Stomach (tissue), 9 donors: ENCODE data around the gene GLUD1. TPM values are rescaled to one million over a fixed set of nuclear protein-coding genes. Genes with fewer than 3 reads are reported as not detected.

Experiments
- DNase-seq, 2 donors: peaks; one replicate each; pipeline versions ENCODE4 v3.0.0 to v3.0.0-alpha.2; 2013 to 2019
- H3K27ac ChIP-seq, 5 donors: fragments of 200-600 bp in 4 of 5; sonication (generic) in 4 of 5; one replicate each; pipeline ENCODE4 v1.5.1; 2013 to 2019; ENCODE audit warnings: mild to moderate bottlenecking in 1 of 5, moderate library complexity in 1 of 5
- H3K27me3 ChIP-seq, 3 donors: fragments of 200-600 bp; sonication (generic); one replicate each; pipeline ENCODE4 v1.5.1; 2017 to 2019; ENCODE audit warnings: mixed run types in 1 of 3
- H3K36me3 ChIP-seq, 4 donors: fragments of 200-600 bp; sonication (generic); 1 replicate in 3 of 4; 2 replicates in 1 of 4; pipeline ENCODE4 v1.5.1; 2016 to 2019
- H3K4me1 ChIP-seq, 4 donors: fragments of 200-600 bp; sonication (generic); one replicate each; pipeline ENCODE4 v1.5.1; 2016 to 2019
- H3K4me3 ChIP-seq, 4 donors: fragments of 200-600 bp; sonication (generic) in 3 of 4; one replicate each; pipeline ENCODE4 v1.5.1; 2016 to 2019; ENCODE audit warnings: mild to moderate bottlenecking in 1 of 4
- H3K9me3 ChIP-seq, 4 donors: fragments of 200-600 bp; sonication (generic); one replicate each; pipeline ENCODE4 v1.5.1; 2016 to 2019
- EP300 ChIP-seq: sonication (generic); formaldehyde crosslinking; IDR thresholded peaks from one replicate; pipeline ENCODE4 v1.6.1; 2017; ENCODE audit warnings: antibody characterized with exemption
- POLR2A ChIP-seq, 4 donors: fragments of 450-650 bp; IDR thresholded peaks; one replicate each; pipeline ENCODE4 v1.6.1; 2016; ENCODE audit warnings: antibody characterized with exemption in 4 of 4, control low read depth in 2 of 4, mild to moderate bottlenecking in 1 of 4, moderate library complexity in 1 of 4
- POLR2AphosphoS5 ChIP-seq, 3 donors: sonication (generic); formaldehyde crosslinking; IDR thresholded peaks; one replicate each; pipeline ENCODE4 v1.6.1; 2016; ENCODE audit warnings: antibody characterized with exemption in 3 of 3
- WGBS, 5 donors: extraction: QIAGEN DNeasy Blood & Tissue Kit in 3 of 5; methylation state at CpG; one replicate each; pipeline versions ENCODE4 v1.1.5 to v1.1.7; 2013 to 2018; 5-methylcytosine and 5-hydroxymethylcytosine counted together
- intact Hi-C: fragments of 100-400 bp; cut with DNase I; formaldehyde crosslinking; loops from one replicate; pipeline ENCODE4 v1.15.1; 2023; ENCODE audit warnings: low total_unique reads
- polyA plus RNA-seq, 3 donors: library from polyadenylated mRNA; stranded (reverse); fragments of 200-250 nt; gene quantifications; one replicate each; pipeline ENCODE4 v1.2.3, GENCODE V29; 2013
- total RNA-seq, 5 donors: library from RNA; depleted of rRNA; stranded (reverse); fragments of >200 nt; gene quantifications; one replicate each; pipeline versions ENCODE4 v1.1.0 to v1.2.3, GENCODE V29; 2014 to 2016
- TF ChIP-seq, protein P1 (sequence below), 7 experiments: fragments of 450-650 bp in 4 of 7; fragments of 200-600 bp in 3 of 7; sonication (generic) in 3 of 7; IDR thresholded peaks; one replicate each; pipeline ENCODE4 v1.5.1; 2016 to 2019; ENCODE audit warnings: antibody characterized with exemption in 7 of 7, control low read depth in 2 of 7, mild to moderate bottlenecking in 1 of 7
- donor health status: healthy with polysubstance abuse.
- donor health status: Bipolar disorder and iron deficiency.
- donor health status: healthy.

GLUD1 gene
- total and polyA plus RNA-seq, 8 donors = 50.6 to 260 (median 66.2) TPM

DNA sequence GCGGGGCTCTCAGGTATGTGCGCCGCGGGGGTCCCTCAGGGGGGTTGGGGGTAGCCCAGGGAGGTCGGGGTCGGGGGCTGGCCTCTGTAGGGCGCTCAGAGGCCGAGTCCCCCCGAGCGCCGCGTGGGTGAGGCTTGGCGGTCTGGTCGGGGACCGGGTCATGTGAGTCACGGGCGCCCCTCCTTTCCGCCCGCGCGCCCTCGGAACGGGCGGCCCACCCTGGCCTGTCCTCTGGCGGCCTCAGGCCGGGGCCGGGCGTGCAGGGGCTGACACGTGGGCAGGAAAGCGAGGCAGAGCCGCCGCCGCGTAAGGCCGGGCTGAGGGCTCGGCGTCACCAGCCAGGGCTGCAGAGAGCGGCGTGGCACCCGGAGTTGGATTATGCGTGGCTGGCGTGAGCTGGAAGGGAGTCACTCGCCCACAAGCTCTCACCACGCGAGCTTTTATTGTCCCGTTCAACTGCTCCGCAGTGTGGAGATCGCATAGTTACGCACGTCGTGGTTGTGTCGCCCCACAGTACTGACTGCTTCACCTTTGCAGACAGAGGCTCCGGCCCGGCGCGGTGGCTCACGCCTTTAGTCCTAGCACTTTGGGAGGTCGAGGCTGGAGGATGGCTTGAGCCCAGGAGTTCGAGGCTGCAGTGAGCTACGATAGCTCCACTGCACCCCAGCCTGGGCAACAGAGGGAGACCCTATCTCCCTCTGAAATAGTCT is 748 bp upstream of the GLUD1 start:
- intact Hi-C loops = no loop called here
- peak; percentile 77 to 93 for DNase-seq
- Histone ChIP-seq H3K27ac (peak overlapping the region; percentile 90 to 100 (median 96)), H3K27me3 (no peaks in the 10 kb centered on the region), H3K4me1 (peaks cover 25 to 54% (median 42%) of the 10 kb centered on the region in 4 donors), H3K4me3 (peak overlapping the region; percentile 59 to 86 (median 72)), H3K9me3 (no peaks in the 10 kb centered on the region), H3K36me3 (peaks cover 0 to 22% (median 19%) of the 10 kb centered on the region in 4 donors)
- TF ChIP-seq, protein P1, sequence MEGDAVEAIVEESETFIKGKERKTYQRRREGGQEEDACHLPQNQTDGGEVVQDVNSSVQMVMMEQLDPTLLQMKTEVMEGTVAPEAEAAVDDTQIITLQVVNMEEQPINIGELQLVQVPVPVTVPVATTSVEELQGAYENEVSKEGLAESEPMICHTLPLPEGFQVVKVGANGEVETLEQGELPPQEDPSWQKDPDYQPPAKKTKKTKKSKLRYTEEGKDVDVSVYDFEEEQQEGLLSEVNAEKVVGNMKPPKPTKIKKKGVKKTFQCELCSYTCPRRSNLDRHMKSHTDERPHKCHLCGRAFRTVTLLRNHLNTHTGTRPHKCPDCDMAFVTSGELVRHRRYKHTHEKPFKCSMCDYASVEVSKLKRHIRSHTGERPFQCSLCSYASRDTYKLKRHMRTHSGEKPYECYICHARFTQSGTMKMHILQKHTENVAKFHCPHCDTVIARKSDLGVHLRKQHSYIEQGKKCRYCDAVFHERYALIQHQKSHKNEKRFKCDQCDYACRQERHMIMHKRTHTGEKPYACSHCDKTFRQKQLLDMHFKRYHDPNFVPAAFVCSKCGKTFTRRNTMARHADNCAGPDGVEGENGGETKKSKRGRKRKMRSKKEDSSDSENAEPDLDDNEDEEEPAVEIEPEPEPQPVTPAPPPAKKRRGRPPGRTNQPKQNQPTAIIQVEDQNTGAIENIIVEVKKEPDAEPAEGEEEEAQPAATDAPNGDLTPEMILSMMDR (IDR thresholded peaks at IDR 0.05) = no peak
- TF ChIP-seq EP300 = no peak
- TF ChIP-seq POLR2A (IDR thresholded peaks at IDR 0.05) = no peak
- peak; percentile 36 to 88 (median 71) for TF ChIP-seq POLR2AphosphoS5 (IDR thresholded peaks at IDR 0.05)
- 0 to 1% (median 1%) methylated on average over 21 to 60 of the region's 60 CpGs for WGBS, 5 donors

GRCh38 chr10:87093632-87094372 is 841 bp downstream of the GLUD1 start:
- TF ChIP-seq, protein P1 (IDR thresholded peaks at IDR 0.05) = no peak
- TF ChIP-seq POLR2AphosphoS5 (IDR thresholded peaks at IDR 0.05) (no peak), EP300 (no peak), POLR2A (IDR thresholded peaks at IDR 0.05) (no peak)
- Histone ChIP-seq H3K9me3 (no peaks in the 10 kb centered on the region), H3K27ac (peak overlapping the region; percentile 90 to 100 (median 98)), H3K4me3 (peak overlapping the region; percentile 59 to 86 (median 72)), H3K4me1 (peaks cover 37 to 69% (median 52%) of the 10 kb centered on the region in 4 donors), H3K36me3 (peaks cover 0 to 20% (median 11%) of the 10 kb centered on the region in 4 donors), H3K27me3 (no peaks in the 10 kb centered on the region)
- 1 to 2% (median 1%) methylated on average over 22 to 39 of the region's 39 CpGs for WGBS, 5 donors
- intact Hi-C loops = no loop called here
- DNase-seq = peak; percentile 63 to 85

DNA sequence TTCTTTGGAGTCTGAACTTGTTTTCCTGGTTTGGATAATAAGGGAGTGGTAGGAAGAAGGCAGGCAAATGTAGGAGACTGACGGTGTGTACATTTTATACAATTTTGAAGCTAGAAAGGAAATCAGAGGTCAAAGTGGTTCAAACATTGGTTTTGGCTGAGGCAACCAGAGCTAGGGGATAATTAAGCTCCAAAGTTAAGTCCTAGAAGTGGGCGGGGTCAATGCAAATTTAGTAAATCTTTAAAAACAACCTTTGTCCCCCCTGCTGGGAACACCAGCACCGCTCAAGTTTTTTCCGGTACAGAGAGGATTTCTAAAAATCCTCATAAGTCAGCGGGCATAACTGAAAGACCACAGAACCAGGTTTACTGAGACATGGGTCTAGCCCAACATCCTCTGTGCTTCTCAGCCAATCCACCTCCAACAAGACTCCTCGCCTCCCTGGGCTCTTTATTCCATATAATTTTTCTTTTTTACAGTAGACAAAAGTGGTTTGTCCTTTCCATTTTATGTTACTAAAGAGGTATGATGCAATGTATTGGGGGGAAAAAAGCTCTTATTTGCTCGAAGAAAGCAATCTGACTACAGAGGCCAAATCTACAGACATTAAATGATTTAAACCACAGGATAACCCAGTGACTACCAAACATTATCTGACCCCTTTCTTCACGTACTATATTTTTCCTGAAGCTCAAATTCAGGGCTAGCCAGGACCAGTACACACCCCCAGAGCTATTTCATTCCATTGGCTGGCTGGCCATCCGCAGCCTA is 1.6 kb downstream of the GLUD1 start:
- H3K27me3 ChIP-seq = no peaks in the 10 kb centered on the region
- intact Hi-C loops = no loop called here
- peak overlapping the region; percentile 59 to 86 (median 72) for H3K4me3 ChIP-seq
- TF ChIP-seq POLR2AphosphoS5 (IDR thresholded peaks at IDR 0.05) = peak in 2 of 3 donors; percentile 47 to 67
- no peak for TF ChIP-seq POLR2A (IDR thresholded peaks at IDR 0.05)
- H3K27ac ChIP-seq = peak overlapping the region; percentile 90 to 100 (median 96)
- DNase-seq = peak in 1 of 2 donors; percentile 76
- H3K36me3 ChIP-seq = peaks cover 0 to 17% (median 8%) of the 10 kb centered on the region in 4 donors
- H3K4me1 ChIP-seq = peaks cover 37 to 75% (median 53%) of the 10 kb centered on the region in 4 donors
- H3K9me3 ChIP-seq = no peaks in the 10 kb centered on the region
- WGBS, 5 donors = 3 to 6% (median 4%) methylated on average over 9 of the region's 9 CpGs

DNA sequence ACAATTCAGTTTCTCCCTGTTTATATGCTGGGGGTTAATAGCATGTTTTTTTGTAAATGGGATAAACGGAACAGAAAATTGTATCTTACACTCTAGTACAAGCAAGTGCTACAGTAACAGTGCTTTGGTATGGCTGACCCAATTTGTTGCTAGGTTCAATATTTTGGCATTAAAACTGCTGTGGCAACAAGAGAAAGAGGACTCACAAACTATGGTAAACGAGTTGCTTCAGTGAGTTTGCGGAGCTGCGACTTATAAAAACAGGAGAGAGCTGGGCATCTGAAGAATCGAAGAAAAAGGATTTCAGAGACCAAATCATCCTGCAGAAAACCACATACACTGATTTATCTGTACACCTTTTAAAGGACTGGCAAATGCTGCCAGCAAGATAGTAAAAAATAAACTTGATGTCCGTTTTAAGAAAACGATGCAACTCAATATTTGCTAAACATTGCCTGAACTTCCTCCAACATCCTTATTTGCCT is 2.2 kb downstream of the GLUD1 start:
- 11 to 18% (median 13%) methylated on average over 7 of the region's 7 CpGs for WGBS, 5 donors
- Histone ChIP-seq H3K27ac (peak overlapping the region; percentile 72 to 100 (median 96)), H3K4me3 (peak overlapping the region; percentile 59 to 86 (median 72)), H3K4me1 (peaks cover 37 to 77% (median 54%) of the 10 kb centered on the region in 4 donors), H3K9me3 (no peaks in the 10 kb centered on the region), H3K27me3 (no peaks in the 10 kb centered on the region), H3K36me3 (peaks cover 0 to 17% (median 1%) of the 10 kb centered on the region in 4 donors)
- DNase-seq = peak in 1 of 2 donors; percentile 57
- no peak for TF ChIP-seq POLR2AphosphoS5 (IDR thresholded peaks at IDR 0.05)
- TF ChIP-seq EP300 = no peak
- TF ChIP-seq, protein P1 (IDR thresholded peaks at IDR 0.05) = no peak
- TF ChIP-seq POLR2A (IDR thresholded peaks at IDR 0.05) = no peak
- intact Hi-C loops = no loop called here
